ENCODE measurements around the gene RAD50.
"Not testable (repeated sequence)": the region's sequence is repeated elsewhere in the genome, so short reads cannot be mapped to it uniquely, and the experiment has no call there.

RAD50 gene

GRCh38 chr5:132675936-132676689, 119.3 kb downstream of the RAD50 start:
- no peak for DNase-seq (ENCODE audit: low read depth)

GRCh38 chr5:132677191-132677590, 120.4 kb downstream of the RAD50 start:
- peak; percentile 71 for DNase-seq (ENCODE audit: low read depth)

GRCh38 chr5:132677682-132678400, 121.1 kb downstream of the RAD50 start:
- no peak for DNase-seq (ENCODE audit: low read depth)

- DNase-seq (ENCODE audit: low read depth): no peak
These were observed 122.0 kb downstream of the RAD50 start for GRCh38 chr5:132678735-132679134.

GRCh38 chr5:132679166-132679565, 122.4 kb downstream of the RAD50 start:
- no peak for DNase-seq (ENCODE audit: low read depth)

- DNase-seq (ENCODE audit: low read depth): no peak
These were observed 123.1 kb downstream of the RAD50 start for GRCh38 chr5:132679717-132680380.

GRCh38 chr5:132680780-132681475, 124.2 kb downstream of the RAD50 start:
- no peak for DNase-seq (ENCODE audit: low read depth)

- no peak for DNase-seq (ENCODE audit: low read depth)
These were observed 124.7 kb downstream of the RAD50 start for GRCh38 chr5:132681476-132681831.

GRCh38 chr5:132681983-132682382, 125.2 kb downstream of the RAD50 start:
- no peak for DNase-seq (ENCODE audit: low read depth)

GRCh38 chr5:132684491-132684890, 127.7 kb downstream of the RAD50 start:
- no peak for DNase-seq (ENCODE audit: low read depth)

GRCh38 chr5:132684922-132685720, 128.3 kb downstream of the RAD50 start:
- no peak for DNase-seq (ENCODE audit: low read depth)

GRCh38 chr5:132686193-132686592, 129.4 kb downstream of the RAD50 start:
- DNase-seq (ENCODE audit: low read depth): no peak

- DNase-seq (ENCODE audit: low read depth): no peak
These were observed 131.2 kb downstream of the RAD50 start for GRCh38 chr5:132687995-132688394.

GRCh38 chr5:132688536-132689339, 132.0 kb downstream of the RAD50 start:
- DNase-seq (ENCODE audit: low read depth): no peak

GRCh38 chr5:132689513-132689912, 132.7 kb downstream of the RAD50 start:
- DNase-seq (ENCODE audit: low read depth): no peak

GRCh38 chr5:132690156-132690555, 133.4 kb downstream of the RAD50 start:
- no peak for DNase-seq (ENCODE audit: low read depth)

- DNase-seq (ENCODE audit: low read depth): not testable (repeated sequence)
These were observed 135.2 kb downstream of the RAD50 start for GRCh38 chr5:132691755-132692631.

GRCh38 chr5:132692632-132692967, 135.8 kb downstream of the RAD50 start:
- no peak for DNase-seq (ENCODE audit: low read depth)
